T-helper 17 cell (primary cell): ENCODE results near the gene NENF. TPM values are rescaled to one million over a fixed set of nuclear protein-coding genes. Genes with fewer than 3 reads are reported as not detected.

Experiments used
- ATAC-seq: fragments of 150-1000 bp; cut with Tn5 transposase; 2 replicates; pipeline ENCODE4 v1.10.0; 2021; ENCODE audit warnings: mild to moderate bottlenecking, moderate library complexity
- DNase-seq, 3 donors: peaks; one replicate each; pipeline versions ENCODE4 v3.0.0 to v3.0.0-alpha.2; 2020 to 2021
- H3K9me3 ChIP-seq: one replicate; pipeline ENCODE4 v1.7.0; 2013; ENCODE audit warnings: low read length, mild to moderate bottlenecking; ENCODE audit not compliant: control insufficient read depth, poor library complexity, severe bottlenecking
- H3K27ac Mint-ChIP-seq: one replicate; pipeline ENCODE4 v1.8.0; 2022; ENCODE audit warnings: mild to moderate bottlenecking, moderate library complexity, mixed read lengths
- H3K27me3 Mint-ChIP-seq: one replicate; pipeline ENCODE4 v1.8.0; 2022; ENCODE audit warnings: mixed read lengths
- H3K36me3 Mint-ChIP-seq: one replicate; pipeline ENCODE4 v1.8.0; 2022; ENCODE audit warnings: low read depth, mixed read lengths
- H3K4me1 Mint-ChIP-seq: one replicate; pipeline ENCODE4 v1.8.0; 2022; ENCODE audit warnings: mild to moderate bottlenecking, mixed read lengths
- H3K4me3 Mint-ChIP-seq: one replicate; pipeline ENCODE4 v1.8.0; 2022; ENCODE audit warnings: mild to moderate bottlenecking, moderate library complexity, mixed read lengths
- total RNA-seq, 4 donors: library from RNA in 2 of 4; stranded (reverse) in 2 of 4; gene quantifications; one replicate each; pipeline ENCODE4 v1.2.3 and lab custom pipeline; 2022 to 2026

Gene NENF
- total RNA-seq, 2 donors from 2014 or later: 15.4 to 23.3 TPM

GRCh38 chr1:212440419-212440818 lies 7.7 kb downstream of the NENF start:
- peaks cover 2% of the 10 kb centered on the region for H3K36me3 Mint-ChIP-seq
- H3K27me3 Mint-ChIP-seq: no peaks in the 10 kb centered on the region
- H3K27ac Mint-ChIP-seq: no peak overlapping the region
- no peak overlapping the region for H3K4me3 Mint-ChIP-seq
- ATAC-seq (no peak), DNase-seq (no peak)
- H3K9me3 ChIP-seq: no peaks in the 10 kb centered on the region
- H3K4me1 Mint-ChIP-seq: peaks cover 3% of the 10 kb centered on the region

DNA sequence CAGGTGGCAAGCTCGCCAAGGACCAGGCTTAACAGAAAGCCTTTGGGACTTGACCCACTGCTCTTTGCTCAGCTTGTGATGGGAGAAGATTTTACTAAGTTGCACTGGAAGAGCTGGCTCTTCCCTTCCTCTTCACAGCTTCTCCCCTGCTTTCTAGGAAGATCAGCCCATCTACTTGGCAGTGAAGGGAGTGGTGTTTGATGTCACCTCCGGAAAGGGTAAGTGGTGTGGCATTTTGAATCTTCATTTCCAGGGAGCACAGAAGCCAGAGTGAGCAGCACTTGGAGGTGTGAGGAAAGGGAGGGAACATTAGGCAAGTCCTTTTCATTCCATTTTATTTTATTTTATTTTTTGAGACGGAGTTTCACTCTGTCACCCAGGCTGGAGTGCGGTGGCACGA lies 9.7 kb downstream of the NENF start:
- peaks cover 3% of the 10 kb centered on the region for H3K4me1 Mint-ChIP-seq
- no peak overlapping the region for H3K4me3 Mint-ChIP-seq
- DNase-seq: no peak
- H3K9me3 ChIP-seq: no peaks in the 10 kb centered on the region
- H3K36me3 Mint-ChIP-seq: peaks cover 2% of the 10 kb centered on the region
- H3K27ac Mint-ChIP-seq: no peak overlapping the region
- no peak for ATAC-seq
- no peaks in the 10 kb centered on the region for H3K27me3 Mint-ChIP-seq

GRCh38 chr1:212446333-212446732 lies 13.6 kb downstream of the NENF start:
- Mint-ChIP-seq H3K4me1 (peaks cover 3% of the 10 kb centered on the region), H3K36me3 (peaks cover 2% of the 10 kb centered on the region), H3K27me3 (no peaks in the 10 kb centered on the region), H3K27ac (no peak overlapping the region), H3K4me3 (no peak overlapping the region)
- DNase-seq: no peak
- no peaks in the 10 kb centered on the region for H3K9me3 ChIP-seq
- no peak for ATAC-seq

DNA sequence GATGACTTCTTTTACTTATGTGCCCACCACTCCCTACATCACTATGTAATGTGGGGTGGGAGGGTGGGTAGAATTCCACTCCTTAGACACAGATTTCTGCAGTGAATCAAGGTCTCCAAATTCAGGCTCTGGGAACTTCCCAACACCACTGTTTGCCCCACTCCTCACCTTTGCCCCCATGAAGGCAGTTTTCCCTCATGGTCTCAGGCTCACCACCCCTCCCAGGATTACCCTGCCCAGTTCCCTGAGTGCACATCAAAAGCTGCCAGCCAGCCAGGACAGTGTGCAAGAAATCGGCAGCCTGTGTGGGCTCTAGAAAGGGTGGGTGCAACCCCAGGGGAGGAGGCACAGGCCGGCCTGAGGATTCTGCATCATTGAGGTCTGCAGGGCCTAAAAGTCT lies 14.8 kb downstream of the NENF start:
- peaks cover 3% of the 10 kb centered on the region for H3K4me1 Mint-ChIP-seq
- DNase-seq (no peak), ATAC-seq (no peak)
- H3K27me3 Mint-ChIP-seq: no peaks in the 10 kb centered on the region
- H3K9me3 ChIP-seq: no peaks in the 10 kb centered on the region
- no peak overlapping the region for H3K4me3 Mint-ChIP-seq
- H3K27ac Mint-ChIP-seq: no peak overlapping the region
- H3K36me3 Mint-ChIP-seq: peaks cover 2% of the 10 kb centered on the region

DNA sequence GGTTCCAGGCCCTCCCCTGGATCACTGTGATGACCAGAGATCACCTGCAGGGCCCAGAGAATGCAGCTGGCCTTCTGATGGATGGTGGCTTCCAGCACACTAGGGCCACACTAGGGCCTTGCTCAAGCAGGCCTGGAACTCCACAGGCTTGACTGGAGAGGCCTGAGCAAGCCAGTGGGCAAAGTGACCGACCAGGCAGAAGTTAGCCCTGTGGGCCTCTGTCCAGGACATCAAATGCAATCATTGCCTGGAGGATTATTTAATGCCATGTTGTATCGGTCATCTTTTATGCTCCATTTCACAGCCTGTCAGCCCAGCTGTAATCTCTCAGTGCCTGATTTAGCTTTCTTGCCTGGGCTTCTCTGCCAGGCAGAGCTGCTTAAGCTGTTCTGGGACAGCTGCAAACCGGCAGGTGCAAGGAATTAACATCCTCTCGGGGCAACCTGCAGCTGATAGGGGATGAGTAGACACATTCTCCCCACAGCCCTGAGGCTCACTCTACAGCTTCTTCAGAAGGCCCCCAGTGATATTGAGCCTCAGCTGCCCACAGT lies 17.7 kb downstream of the NENF start:
- ATAC-seq (no peak), DNase-seq (no peak)
- no peaks in the 10 kb centered on the region for H3K9me3 ChIP-seq
- Mint-ChIP-seq H3K4me3 (no peak overlapping the region), H3K27ac (no peak overlapping the region), H3K27me3 (no peaks in the 10 kb centered on the region), H3K4me1 (peaks cover 7% of the 10 kb centered on the region), H3K36me3 (no peaks in the 10 kb centered on the region)

GRCh38 chr1:212451416-212452322 lies 18.9 kb downstream of the NENF start:
- H3K36me3 Mint-ChIP-seq: no peaks in the 10 kb centered on the region

GRCh38 chr1:212452323-212453155 lies 19.8 kb downstream of the NENF start:
- H3K4me3 Mint-ChIP-seq: no peak overlapping the region
- H3K27ac Mint-ChIP-seq: no peak overlapping the region
- ATAC-seq: no peak
- H3K36me3 Mint-ChIP-seq: no peaks in the 10 kb centered on the region
- peaks cover 7% of the 10 kb centered on the region for H3K4me1 Mint-ChIP-seq
- no peaks in the 10 kb centered on the region for H3K27me3 Mint-ChIP-seq
- no peaks in the 10 kb centered on the region for H3K9me3 ChIP-seq
- DNase-seq: no peak

More at GRCh38 chr1:212451416-212452322, 18.9 kb downstream of the NENF start:
- Mint-ChIP-seq H3K27me3 (no peaks in the 10 kb centered on the region), H3K4me1 (peaks cover 7% of the 10 kb centered on the region), H3K27ac (no peak overlapping the region), H3K4me3 (no peak overlapping the region)
- DNase-seq (no peak), ATAC-seq (no peak)
- no peaks in the 10 kb centered on the region for H3K9me3 ChIP-seq

DNA sequence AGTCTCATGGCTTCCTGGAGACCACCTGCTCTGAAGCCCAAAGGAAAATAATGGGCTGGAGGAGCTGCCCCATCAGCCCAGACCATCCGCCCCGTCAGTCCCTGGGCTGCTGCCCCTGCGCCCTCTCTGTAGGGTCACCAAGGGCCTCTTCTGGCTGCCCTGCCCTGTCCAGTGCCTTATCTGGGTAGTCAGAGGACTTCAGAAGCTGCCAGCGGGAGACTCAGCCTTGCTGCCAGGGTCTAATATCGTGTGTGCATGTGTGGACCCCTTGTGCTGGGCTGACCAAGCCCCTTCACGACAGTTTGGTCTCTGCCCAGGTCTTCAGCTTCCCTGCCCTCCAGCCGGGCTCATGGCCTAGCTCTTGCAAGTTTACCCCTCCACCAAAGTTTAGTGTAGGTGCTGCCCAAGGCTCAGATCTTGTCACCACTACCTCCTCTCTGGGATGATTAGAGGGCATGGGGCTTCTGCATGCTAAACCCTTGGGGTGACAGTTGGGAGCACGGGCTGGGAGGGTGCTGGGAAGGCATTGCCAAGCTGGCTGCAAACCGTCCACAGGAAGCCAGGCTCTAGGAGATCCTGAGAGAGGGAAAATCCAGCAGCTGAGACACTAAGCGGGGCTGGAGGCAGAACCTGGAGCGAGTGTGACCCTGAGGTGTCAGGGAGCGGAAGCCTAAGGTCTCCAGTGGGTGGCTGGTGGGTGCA lies 20.6 kb downstream of the NENF start:
- no peaks in the 10 kb centered on the region for H3K36me3 Mint-ChIP-seq
- H3K9me3 ChIP-seq: no peaks in the 10 kb centered on the region
- peaks cover 7% of the 10 kb centered on the region for H3K4me1 Mint-ChIP-seq
- DNase-seq (no peak), ATAC-seq (no peak)
- no peak overlapping the region for H3K4me3 Mint-ChIP-seq
- no peaks in the 10 kb centered on the region for H3K27me3 Mint-ChIP-seq
- H3K27ac Mint-ChIP-seq: no peak overlapping the region

DNA sequence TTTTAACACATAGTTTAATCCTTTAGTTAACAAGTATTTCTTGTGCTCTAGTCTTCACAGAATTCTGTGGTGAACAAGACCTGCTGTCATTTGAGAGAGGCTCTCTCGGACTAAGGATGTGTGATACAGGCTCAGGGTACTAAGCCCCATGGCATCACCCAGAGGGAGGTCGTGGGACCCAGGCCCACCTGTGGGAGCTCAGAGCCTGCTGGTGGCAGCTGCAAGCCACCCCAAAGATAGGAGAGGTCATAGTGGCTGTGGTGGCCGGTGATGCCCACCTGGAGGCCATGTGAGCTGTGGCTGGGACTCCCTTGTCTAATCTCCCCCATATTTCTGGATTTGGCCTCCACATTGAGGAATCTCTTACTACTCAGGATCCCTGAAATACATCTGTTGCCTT lies 22.0 kb downstream of the NENF start:
- Mint-ChIP-seq H3K4me3 (no peak overlapping the region), H3K27me3 (no peaks in the 10 kb centered on the region), H3K36me3 (no peaks in the 10 kb centered on the region), H3K4me1 (peaks cover 5% of the 10 kb centered on the region), H3K27ac (no peak overlapping the region)
- no peaks in the 10 kb centered on the region for H3K9me3 ChIP-seq
- no peak for ATAC-seq
- no peak for DNase-seq

DNA sequence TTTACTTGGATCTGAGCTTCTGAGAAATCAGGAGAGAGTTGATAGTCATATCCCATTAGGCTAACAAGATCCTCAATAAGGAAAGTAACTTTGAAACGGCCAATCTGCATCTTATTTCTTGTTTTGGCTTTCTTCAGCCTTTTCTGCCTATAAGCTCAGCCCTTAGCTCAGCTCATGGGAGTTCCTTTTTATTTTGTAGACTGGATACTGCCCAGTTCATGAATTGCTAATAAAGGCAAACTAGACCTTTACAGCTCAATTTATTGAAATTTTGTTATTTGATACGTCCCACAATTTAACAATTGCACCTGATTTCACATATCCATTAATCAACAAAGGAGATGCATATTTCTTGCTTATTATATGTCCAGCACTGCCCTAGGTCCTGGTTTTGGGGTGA lies 22.7 kb downstream of the NENF start:
- Mint-ChIP-seq H3K36me3 (no peaks in the 10 kb centered on the region), H3K4me1 (peaks cover 5% of the 10 kb centered on the region), H3K4me3 (no peak overlapping the region), H3K27ac (no peak overlapping the region), H3K27me3 (no peaks in the 10 kb centered on the region)
- DNase-seq: no peak
- ATAC-seq: no peak
- H3K9me3 ChIP-seq: no peaks in the 10 kb centered on the region

- Mint-ChIP-seq H3K27me3 (no peaks in the 10 kb centered on the region), H3K4me3 (no peak overlapping the region), H3K27ac (no peak overlapping the region), H3K4me1 (peaks cover 5% of the 10 kb centered on the region), H3K36me3 (no peaks in the 10 kb centered on the region)
- DNase-seq: peak; percentile 62 to 77 (median 68)
- no peaks in the 10 kb centered on the region for H3K9me3 ChIP-seq
- peak; percentile 83 for ATAC-seq
Measured at GRCh38 chr1:212455803-212456528, 23.2 kb downstream of the NENF start.

- no peaks in the 10 kb centered on the region for H3K27me3 Mint-ChIP-seq
- ATAC-seq (no peak), DNase-seq (peak in 1 of 3 donors; percentile 28)
- H3K27ac Mint-ChIP-seq: peak overlapping the region; percentile 51
- peaks cover 2% of the 10 kb centered on the region for H3K4me1 Mint-ChIP-seq
- no peaks in the 10 kb centered on the region for H3K9me3 ChIP-seq
- no peaks in the 10 kb centered on the region for H3K36me3 Mint-ChIP-seq
- H3K4me3 Mint-ChIP-seq: no peak overlapping the region
Measured at GRCh38 chr1:212457740-212458338, 25.1 kb downstream of the NENF start.
